ENCODE results near the gene SPATA2L.

SPATA2L gene

GRCh38 chr16:89653656-89654295, 47.7 kb downstream of the SPATA2L start:
- no peak for TF ChIP-seq CTCF (IDR thresholded peaks at IDR 0.05)

- no peak for TF ChIP-seq CTCF (IDR thresholded peaks at IDR 0.05)
Observed at GRCh38 chr16:89651584-89651983, 49.9 kb downstream of the SPATA2L start.

GRCh38 chr16:89646906-89647305, 54.6 kb downstream of the SPATA2L start:
- no peak for TF ChIP-seq CTCF (IDR thresholded peaks at IDR 0.05)

Data from LNCAP (cell line).